HCT116 (cell line): ENCODE results near the gene C4A. TPM values are rescaled to one million over a fixed set of nuclear protein-coding genes. Genes with fewer than 3 reads are reported as not detected.
"Not testable (repeated sequence)": the region's sequence is repeated elsewhere in the genome, so short reads cannot be mapped to it uniquely, and the experiment has no call there.

Experiments
- ATAC-seq: fragments of 200-7000 bp; cut with Tn5 transposase; 2 replicates; pipeline ENCODE4 v1.9.1; 2020; ENCODE audit warnings: mild to moderate bottlenecking, moderate library complexity
- BruUV-seq: library from RNA; stranded (reverse); fragments of 400-500 nt; replicated peaks from 2 replicates; lab custom pipeline; 2021; lab: Mats Ljungman, UMichigan
- CTCF ChIA-PET: fragments of 300-600 bp; sonication (Branson Sonifier 250); formaldehyde crosslinking; loops from one replicate; lab custom pipeline; 2021; ENCODE audit warnings: antibody characterized with exemption; lab: Charles Lee
- POLR2A ChIA-PET: fragments of 300-600, 350-600 bp; sonication (Branson Sonifier 250); formaldehyde crosslinking; loops from one replicate; lab custom pipeline; 2021; ENCODE audit warnings: antibody characterized with exemption; lab: Charles Lee
- RAD21 ChIA-PET, 2 experiments: fragments of 300-600 bp; sonication (Branson Sonifier 250); formaldehyde crosslinking; loops; one replicate each; lab custom pipeline; 2023; ENCODE audit warnings: low total read pairs in 2 of 2; ENCODE audit not compliant: uncharacterized antibody in 2 of 2, unreplicated experiment in 2 of 2, low non-redundant PET in 1 of 2; lab: Charles Lee
- DNase-seq: peaks from one replicate; pipeline ENCODE4 v3.0.0-alpha.2; 2010; ENCODE audit warnings: low read depth, low spot score
- H2AFZ ChIP-seq: fragments of 200-600 bp; shearing (Covaris generic), sonication (generic); 2 replicates; pipeline ENCODE4 v1.6.1; 2017; ENCODE audit warnings: low read depth, mixed run types, mixed read lengths, antibody characterized with exemption, low read length; ENCODE audit not compliant: poor library complexity, severe bottlenecking
- H3K27ac ChIP-seq: 2 replicates; pipeline ENCODE4 v1.5.1; 2012; ENCODE audit warnings: low read depth, low read length
- H3K27me3 ChIP-seq: fragments of 200-600 bp; sonication (generic); 2 replicates; pipeline ENCODE4 v1.6.1; 2016; ENCODE audit warnings: mixed run types, low read length, mixed read lengths; ENCODE audit not compliant: insufficient read depth
- H3K36me3 ChIP-seq, 2 experiments: fragments of 200-500 bp in 1 of 2; fragments of 200-600 bp in 1 of 2; sonication (Bioruptor generic) in 1 of 2; sonication (generic) in 1 of 2; 2 replicates each; pipeline versions ENCODE4 v1.5.1 to v1.6.1; 2014 to 2016; ENCODE audit warnings: low read length in 2 of 2, inconsistent platforms in 1 of 2, mixed read lengths in 1 of 2, mixed run types in 1 of 2; ENCODE audit not compliant: insufficient read depth in 2 of 2, control insufficient read depth in 1 of 2
- H3K4me1 ChIP-seq, 2 experiments: fragments of 200-600 bp in 1 of 2; sonication (generic) in 1 of 2; 2 replicates each; pipeline versions ENCODE4 v1.5.1 to v1.6.1; 2012 to 2017; ENCODE audit warnings: low read length in 2 of 2, inconsistent platforms in 1 of 2, mild to moderate bottlenecking in 1 of 2, mixed read lengths in 1 of 2, mixed run types in 1 of 2, moderate library complexity in 1 of 2; ENCODE audit not compliant: insufficient read depth in 2 of 2, control insufficient read depth in 1 of 2
- H3K4me2 ChIP-seq: fragments of 200-600 bp; sonication (generic); 2 replicates; pipeline ENCODE4 v1.6.1; 2017; ENCODE audit warnings: mixed run types, low read length, mixed read lengths
- H3K4me3 ChIP-seq, 2 experiments: fragments of 200-600 bp in 1 of 2; sonication (generic) in 1 of 2; replicated peaks in 1 of 2; 2 replicates each; pipeline ENCODE4 v1.5.1; 2011 to 2016; ENCODE audit warnings: low read length in 2 of 2, control low read depth in 1 of 2, low read depth in 1 of 2, mild to moderate bottlenecking in 1 of 2, mixed read lengths in 1 of 2, mixed run types in 1 of 2
- H3K79me2 ChIP-seq: fragments of 200-600 bp; sonication (generic); 2 replicates; pipeline ENCODE4 v1.6.1; 2017; ENCODE audit warnings: mild to moderate bottlenecking, mixed run types, low read length, moderate library complexity, mixed read lengths; ENCODE audit not compliant: insufficient read depth
- H3K9ac ChIP-seq: fragments of 200-600 bp; sonication (generic); 2 replicates; pipeline ENCODE4 v1.6.1; 2016; ENCODE audit warnings: low read length, mixed read lengths
- H3K9me2 ChIP-seq: fragments of 200-600 bp; sonication (generic), shearing (Covaris generic); 2 replicates; pipeline ENCODE4 v1.6.1; 2017; ENCODE audit warnings: mixed run types, mild to moderate bottlenecking, moderate library complexity; ENCODE audit not compliant: insufficient read depth
- H3K9me3 ChIP-seq, 2 experiments: fragments of 200-500 bp in 1 of 2; fragments of 200-600 bp in 1 of 2; sonication (Bioruptor generic) in 1 of 2; sonication (generic) in 1 of 2; 2 replicates each; pipeline ENCODE4 v1.6.1; 2014 to 2017; ENCODE audit warnings: low read length in 2 of 2, mixed read lengths in 2 of 2, inconsistent platforms in 1 of 2, low read depth in 1 of 2, mild to moderate bottlenecking in 1 of 2, mixed run types in 1 of 2, moderate library complexity in 1 of 2; ENCODE audit not compliant: control insufficient read depth in 1 of 2, insufficient read depth in 1 of 2
- H4K20me1 ChIP-seq: fragments of 200-600 bp; sonication (generic), shearing (Covaris generic); 2 replicates; pipeline ENCODE4 v1.6.1; 2017; ENCODE audit warnings: mixed run types, mild to moderate bottlenecking, moderate library complexity; ENCODE audit not compliant: insufficient read depth
- CEBPB ChIP-seq: IDR thresholded peaks from 2 replicates; pipeline ENCODE4 v1.6.1; 2012; ENCODE audit warnings: low read depth
- ELF1 ChIP-seq: IDR thresholded peaks from 2 replicates; pipeline ENCODE4 v1.6.1; 2012; ENCODE audit warnings: low read depth, borderline replicate concordance
- JUND ChIP-seq: IDR thresholded peaks from 2 replicates; pipeline ENCODE4 v1.6.1; 2012
- POLR2A ChIP-seq: IDR thresholded peaks from 2 replicates; pipeline ENCODE4 v1.7.0; 2011; ENCODE audit warnings: borderline replicate concordance; ENCODE audit not compliant: insufficient read depth, insufficient read length; ENCODE audit errors: extremely low read depth
- RAD21 ChIP-seq: IDR thresholded peaks from 2 replicates; pipeline ENCODE4 v1.6.1; 2012; ENCODE audit warnings: low read depth, mild to moderate bottlenecking
- SIN3A ChIP-seq: IDR thresholded peaks from 2 replicates; pipeline ENCODE4 v1.6.1; 2012; ENCODE audit warnings: low read depth
- intact Hi-C: fragments of 100-400 bp; cut with micrococcal nuclease; formaldehyde crosslinking; loops from 2 replicates; pipeline ENCODE4 v1.10.0; 2022
- total RNA-seq: library from RNA; stranded (reverse); gene quantifications from one replicate; pipeline ENCODE4 v1.2.1, GENCODE V29; 2021; ENCODE audit not compliant: unreplicated experiment

Gene C4A
- total RNA-seq, 1 experiment from 2014 or later: 5.1 TPM

GRCh38 chr6:31972709-31973350 is 9.0 kb upstream of the C4A start:
- ChIA-PET CTCF (interaction anchor here (1.6 kb wide), 1 partner anchor 20 kb away, joined by 7 read pairs; no protein-coding TSS in a partner anchor), POLR2A (interaction anchor here (0.9 to 2.4 kb wide), 2 partner anchors 14 to 137 kb away, joined by 6 to 9 read pairs; partner anchors contain the start of genes NELFE and SKIC2), RAD21 (no interaction called here)
- H3K27ac ChIP-seq: peak overlapping the region; percentile 86
- H3K9me3 ChIP-seq: no peaks in the 10 kb centered on the region
- peak overlapping the region; percentile 98 for H3K4me2 ChIP-seq
- ATAC-seq (no peak), DNase-seq (no peak)
- no peaks in the 10 kb centered on the region for H4K20me1 ChIP-seq
- H3K27me3 ChIP-seq: no peaks in the 10 kb centered on the region
- peak overlapping the region; percentile 92 for H3K9ac ChIP-seq
- H2AFZ ChIP-seq: no peak overlapping the region
- H3K4me3 ChIP-seq: peak overlapping the region; percentile 70 to 93
- intact Hi-C loops: loop anchor here (1.0 kb wide), 1 partner anchor 14 kb away; the partner anchor contains the start of gene SKIC2
- H3K9me2 ChIP-seq: no peaks in the 10 kb centered on the region
- peaks cover 3 to 16% of the 10 kb centered on the region in 2 experiments; a peak in 3 of 4 replicates for H3K36me3 ChIP-seq
- peaks cover 34% of the 10 kb centered on the region for H3K79me2 ChIP-seq
- TF ChIP-seq RAD21: no peak
- no peak for TF ChIP-seq JUND
- no peak for TF ChIP-seq ELF1
- no peak for TF ChIP-seq CEBPB
- TF ChIP-seq POLR2A: no peak
- TF ChIP-seq SIN3A: 0 out of 2 replicates have a peak, but pooled peaks have one; percentile 44
- peaks cover 7 to 25% of the 10 kb centered on the region in 2 experiments; a peak in 3 of 4 replicates for H3K4me1 ChIP-seq
- TSS peak; percentile 77 for BruUV-seq

- H3K27me3 ChIP-seq, H3K9me2 ChIP-seq, BruUV-seq, H3K36me3 ChIP-seq, H3K4me3 ChIP-seq, ATAC-seq, H3K4me2 ChIP-seq, CTCF ChIA-PET, H3K9me3 ChIP-seq, H3K27ac ChIP-seq, POLR2A ChIA-PET, RAD21 ChIA-PET, DNase-seq, intact Hi-C loops, H4K20me1 ChIP-seq, H2AFZ ChIP-seq, H3K9ac ChIP-seq: not testable (repeated sequence)
- Histone ChIP-seq H3K4me1 (peaks cover 6 to 19% of the 10 kb centered on the region in 2 experiments; a peak in 3 of 4 replicates), H3K79me2 (peaks cover 26% of the 10 kb centered on the region)
Observed at GRCh38 chr6:31976065-31976464, 5.8 kb upstream of the C4A start.
